Neuronal stem cell (in vitro differentiated cells): Measurements from ENCODE around the gene SCNN1G.

ENCODE experiments used
- DNase-seq: peaks from one replicate; pipeline ENCODE4 v3.0.0-alpha.2; 2013; ENCODE audit warnings: low spot score
- H2AFZ ChIP-seq: one replicate; pipeline ENCODE4 v1.6.1; 2013; ENCODE audit warnings: mild to moderate bottlenecking, low read length, inconsistent platforms
- H2AK5ac ChIP-seq: 2 replicates; pipeline ENCODE4 v1.6.1; 2013; ENCODE audit warnings: low read depth, mild to moderate bottlenecking, inconsistent platforms, low read length, moderate library complexity, mixed read lengths
- H2BK120ac ChIP-seq: 2 replicates; pipeline ENCODE4 v1.6.1; 2013; ENCODE audit warnings: low read depth, mild to moderate bottlenecking, inconsistent platforms, low read length, moderate library complexity, mixed read lengths
- H2BK12ac ChIP-seq: one replicate; pipeline ENCODE4 v1.6.1; 2013; ENCODE audit warnings: low read length, inconsistent platforms
- H2BK15ac ChIP-seq: 2 replicates; pipeline ENCODE4 v1.6.1; 2013; ENCODE audit warnings: mild to moderate bottlenecking, low read length, inconsistent platforms, mixed read lengths
- H2BK5ac ChIP-seq: one replicate; pipeline ENCODE4 v1.6.1; 2013; ENCODE audit warnings: inconsistent platforms, mild to moderate bottlenecking, low read length, moderate library complexity
- H3K14ac ChIP-seq: one replicate; pipeline ENCODE4 v1.6.1; 2013; ENCODE audit warnings: low read length, inconsistent platforms
- H3K18ac ChIP-seq: 2 replicates; pipeline ENCODE4 v1.6.1; 2013; ENCODE audit warnings: low read length, inconsistent platforms
- H3K23ac ChIP-seq: 2 replicates; pipeline ENCODE4 v1.6.1; 2013; ENCODE audit warnings: low read depth, mild to moderate bottlenecking, mixed read lengths, low read length, inconsistent platforms; ENCODE audit not compliant: poor library complexity
- H3K27ac ChIP-seq: replicated peaks from 3 replicates; pipeline ENCODE4 v1.5.1; 2013; ENCODE audit warnings: low read length, inconsistent platforms
- H3K27me3 ChIP-seq, 3 experiments: 2 replicates each; pipeline ENCODE4 v1.6.1; 2013; ENCODE audit warnings: low read length in 3 of 3, mild to moderate bottlenecking in 2 of 3, inconsistent platforms in 1 of 3, low read depth in 1 of 3, mixed read lengths in 1 of 3, moderate library complexity in 1 of 3; ENCODE audit not compliant: control insufficient read depth in 3 of 3, insufficient read depth in 3 of 3
- H3K36me3 ChIP-seq, 2 donors: replicated peaks in 1 of 2; 2 replicates each; pipeline ENCODE4 v1.6.1; 2013; ENCODE audit warnings: low read length in 2 of 2; ENCODE audit not compliant: control insufficient read depth in 2 of 2, insufficient read depth in 2 of 2
- H3K4ac ChIP-seq: 2 replicates; pipeline ENCODE4 v1.6.1; 2013; ENCODE audit warnings: inconsistent platforms, mild to moderate bottlenecking, low read length, moderate library complexity
- H3K4me1 ChIP-seq, 2 donors: 1 replicate in 1 of 2; 2 replicates in 1 of 2; pipeline ENCODE4 v1.6.1; 2013; ENCODE audit warnings: low read length in 2 of 2, low read depth in 1 of 2; ENCODE audit not compliant: control insufficient read depth in 2 of 2, insufficient read depth in 1 of 2
- H3K4me2 ChIP-seq: one replicate; pipeline ENCODE4 v1.6.1; 2013; ENCODE audit warnings: mild to moderate bottlenecking, low read length, inconsistent platforms; ENCODE audit not compliant: insufficient read depth, poor library complexity, severe bottlenecking
- H3K4me3 ChIP-seq, 2 donors: 2 replicates each; pipeline ENCODE4 v1.5.1; 2013; ENCODE audit warnings: low read length in 2 of 2, mild to moderate bottlenecking in 2 of 2, inconsistent platforms in 1 of 2, moderate library complexity in 1 of 2
- H3K79me1 ChIP-seq: one replicate; pipeline ENCODE4 v1.6.1; 2013; ENCODE audit warnings: low read depth, mild to moderate bottlenecking, inconsistent platforms, low read length, moderate library complexity
- H3K9ac ChIP-seq: one replicate; pipeline ENCODE4 v1.6.1; 2013; ENCODE audit warnings: mild to moderate bottlenecking, low read depth, low read length, inconsistent platforms; ENCODE audit not compliant: poor library complexity
- H3K9me3 ChIP-seq, 2 donors: replicated peaks in 1 of 2; 2 replicates each; pipeline versions ENCODE3 to v1.6.1; 2013; ENCODE audit warnings: low read length in 2 of 2, mild to moderate bottlenecking in 2 of 2, inconsistent platforms in 1 of 2, low read depth in 1 of 2, mixed read lengths in 1 of 2, moderate library complexity in 1 of 2; ENCODE audit not compliant: control insufficient read depth in 2 of 2, insufficient read depth in 1 of 2
- H4K8ac ChIP-seq: one replicate; pipeline ENCODE4 v1.6.1; 2013; ENCODE audit warnings: low read depth, mild to moderate bottlenecking, inconsistent platforms, low read length, moderate library complexity
- H4K91ac ChIP-seq: one replicate; pipeline ENCODE4 v1.6.1; 2013; ENCODE audit warnings: low read length, low read depth, mild to moderate bottlenecking, inconsistent platforms; ENCODE audit not compliant: poor library complexity
- WGBS, 2 donors: extraction: QIAGEN DNeasy Blood & Tissue Kit; methylation state at CpG; one replicate each; pipeline ENCODE4 v1.1.7; 2013; ENCODE audit warnings: missing lambda C conversion rate in 2 of 2, mixed read lengths in 1 of 2; ENCODE audit not compliant: insufficient read length in 2 of 2, insufficient replicate concordance in 1 of 2; ENCODE audit errors: extremely low coverage in 2 of 2; 5-methylcytosine and 5-hydroxymethylcytosine counted together

Gene SCNN1G

GRCh38 chr16:23164736-23165135 is 17.8 kb upstream of the SCNN1G start:
- no peak overlapping the region for H4K8ac ChIP-seq
- H3K4me3 ChIP-seq: no peak overlapping the region
- no peak overlapping the region for H2AK5ac ChIP-seq
- no peak overlapping the region for H3K27ac ChIP-seq
- H3K23ac ChIP-seq: no peak overlapping the region
- H3K27me3 ChIP-seq: peaks cover 0 to 4% (median 0%) of the 10 kb centered on the region in 3 experiments
- no peaks in the 10 kb centered on the region for H3K79me1 ChIP-seq
- no peaks in the 10 kb centered on the region for H3K4me1 ChIP-seq
- no peak overlapping the region for H3K9ac ChIP-seq
- no CpG with 5 or more reads among the region's 4 CpGs for WGBS, 2 donors
- H3K18ac ChIP-seq: no peak overlapping the region
- no peak overlapping the region for H4K91ac ChIP-seq
- H2BK120ac ChIP-seq: no peak overlapping the region
- no peak overlapping the region for H3K14ac ChIP-seq
- H3K4me2 ChIP-seq: no peak overlapping the region
- H2BK12ac ChIP-seq: no peak overlapping the region
- no peak overlapping the region for H2BK5ac ChIP-seq
- H3K36me3 ChIP-seq: no peaks in the 10 kb centered on the region
- H2AFZ ChIP-seq: no peak overlapping the region
- no peak overlapping the region for H2BK15ac ChIP-seq
- DNase-seq: no peak
- H3K4ac ChIP-seq: no peak overlapping the region
- peaks cover 0 to 4% of the 10 kb centered on the region in 2 donors for H3K9me3 ChIP-seq

GRCh38 chr16:23172583-23172982 is 10.0 kb upstream of the SCNN1G start:
- Histone ChIP-seq H3K14ac (no peak overlapping the region), H2BK5ac (no peak overlapping the region), H3K4ac (no peak overlapping the region), H3K4me1 (peaks cover 0 to 2% of the 10 kb centered on the region in 2 donors), H3K27ac (no peak overlapping the region), H2AFZ (peak overlapping the region; percentile 51), H4K91ac (no peak overlapping the region), H3K4me2 (no peak overlapping the region), H3K23ac (no peak overlapping the region), H3K9ac (no peak overlapping the region), H4K8ac (no peak overlapping the region), H3K36me3 (no peaks in the 10 kb centered on the region), H3K4me3 (no peak overlapping the region), H3K27me3 (peaks cover 0 to 9% (median 0%) of the 10 kb centered on the region in 3 experiments), H2BK12ac (no peak overlapping the region), H3K79me1 (no peaks in the 10 kb centered on the region), H2BK15ac (no peak overlapping the region), H2BK120ac (no peak overlapping the region), H2AK5ac (no peak overlapping the region), H3K9me3 (no peaks in the 10 kb centered on the region), H3K18ac (no peak overlapping the region)
- DNase-seq: no peak
- no CpG with 5 or more reads among the region's 7 CpGs for WGBS, 2 donors

DNA sequence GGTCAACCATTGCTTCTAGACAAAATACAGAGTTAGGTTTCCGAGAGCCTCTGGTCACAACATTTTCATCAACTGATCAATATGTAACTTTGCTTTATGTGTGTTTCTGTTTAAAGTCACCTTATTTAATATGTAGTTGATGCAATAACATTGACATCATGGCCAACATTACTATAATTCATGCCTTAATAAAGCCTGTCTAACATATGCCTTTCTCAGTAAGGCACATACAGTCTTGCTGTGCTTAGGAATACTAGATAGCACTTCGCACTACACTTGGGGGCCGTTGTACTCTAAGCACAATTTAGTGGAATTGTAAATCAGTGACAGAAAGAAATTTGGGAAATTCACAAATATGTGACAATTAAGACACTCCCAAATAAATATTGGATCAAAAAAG is 9.6 kb upstream of the SCNN1G start:
- DNase-seq: no peak
- no peaks in the 10 kb centered on the region for H3K9me3 ChIP-seq
- no peak overlapping the region for H3K23ac ChIP-seq
- no peak overlapping the region for H3K27ac ChIP-seq
- H2AFZ ChIP-seq: no peak overlapping the region
- H4K91ac ChIP-seq: no peak overlapping the region
- H3K27me3 ChIP-seq: peaks cover 0 to 9% (median 0%) of the 10 kb centered on the region in 3 experiments
- no peak overlapping the region for H3K4ac ChIP-seq
- H3K9ac ChIP-seq: no peak overlapping the region
- no peak overlapping the region for H2BK15ac ChIP-seq
- no peak overlapping the region for H2BK120ac ChIP-seq
- H2BK5ac ChIP-seq: no peak overlapping the region
- H3K14ac ChIP-seq: no peak overlapping the region
- H3K79me1 ChIP-seq: no peaks in the 10 kb centered on the region
- no peak overlapping the region for H3K18ac ChIP-seq
- H3K4me1 ChIP-seq: peaks cover 0 to 2% of the 10 kb centered on the region in 2 donors
- H3K36me3 ChIP-seq: no peaks in the 10 kb centered on the region
- no peak overlapping the region for H2BK12ac ChIP-seq
- H2AK5ac ChIP-seq: no peak overlapping the region
- H4K8ac ChIP-seq: no peak overlapping the region
- H3K4me2 ChIP-seq: no peak overlapping the region
- WGBS, 2 donors: no CpG with 5 or more reads among the region's 3 CpGs
- no peak overlapping the region for H3K4me3 ChIP-seq

DNA sequence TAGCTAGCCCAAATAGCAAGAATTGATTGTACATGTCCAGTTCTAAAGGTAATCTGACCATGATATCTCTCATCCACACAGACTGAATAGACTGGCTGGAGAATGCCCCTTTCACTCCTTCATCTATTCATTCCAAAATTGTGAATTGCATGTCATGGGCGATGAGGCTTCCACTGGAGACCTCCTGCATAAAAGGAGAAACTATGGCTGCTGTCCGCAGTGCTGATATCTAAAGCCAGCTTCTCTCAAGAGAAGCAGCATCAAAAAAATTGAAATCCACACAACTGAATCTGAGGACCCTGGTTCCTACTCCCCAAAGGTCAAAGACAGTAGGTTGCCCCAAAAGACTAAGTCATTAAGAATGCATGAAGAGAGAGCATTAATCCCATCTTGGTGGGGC is 7.9 kb upstream of the SCNN1G start:
- Histone ChIP-seq H3K36me3 (no peaks in the 10 kb centered on the region), H3K4me3 (no peak overlapping the region), H3K27ac (no peak overlapping the region), H2AFZ (no peak overlapping the region), H3K9ac (no peak overlapping the region), H3K4ac (no peak overlapping the region), H3K4me1 (peaks cover 0 to 2% of the 10 kb centered on the region in 2 donors), H3K27me3 (peaks cover 0 to 11% (median 0%) of the 10 kb centered on the region in 3 experiments), H2BK15ac (no peak overlapping the region), H3K79me1 (no peaks in the 10 kb centered on the region), H3K4me2 (no peak overlapping the region), H4K91ac (no peak overlapping the region), H2BK5ac (no peak overlapping the region), H2BK120ac (no peak overlapping the region), H4K8ac (no peak overlapping the region), H2AK5ac (no peak overlapping the region), H3K18ac (no peak overlapping the region), H2BK12ac (no peak overlapping the region), H3K14ac (no peak overlapping the region), H3K9me3 (no peaks in the 10 kb centered on the region), H3K23ac (no peak overlapping the region)
- DNase-seq: peak; percentile 14
- no CpG with 5 or more reads among the region's 2 CpGs for WGBS, 2 donors
